Esophagus muscularis mucosa (tissue), 4 donors: ENCODE measurements around the gene DCPS.

ENCODE experiments used
- EP300 ChIP-seq: sonication (generic); formaldehyde crosslinking; IDR thresholded peaks from one replicate; pipeline ENCODE4 v1.6.1; 2017; ENCODE audit warnings: antibody characterized with exemption
- POLR2A ChIP-seq: fragments of 450-650 bp; IDR thresholded peaks from one replicate; pipeline ENCODE4 v1.6.1; 2017; ENCODE audit warnings: antibody characterized with exemption, moderate library complexity, mild to moderate bottlenecking, low read depth
- POLR2AphosphoS5 ChIP-seq, 2 donors: sonication (generic); formaldehyde crosslinking; IDR thresholded peaks; one replicate each; pipeline ENCODE4 v1.6.1; 2017; ENCODE audit warnings: antibody characterized with exemption in 2 of 2
- TF ChIP-seq, protein P1 (sequence below), 3 experiments: fragments of 200-600 bp in 2 of 3; fragments of 450-650 bp in 1 of 3; sonication (generic) in 2 of 3; IDR thresholded peaks; one replicate each; pipeline ENCODE4 v1.5.1; 2017 to 2019; ENCODE audit warnings: antibody characterized with exemption in 3 of 3, mild to moderate bottlenecking in 2 of 3, moderate library complexity in 1 of 3

DNA sequence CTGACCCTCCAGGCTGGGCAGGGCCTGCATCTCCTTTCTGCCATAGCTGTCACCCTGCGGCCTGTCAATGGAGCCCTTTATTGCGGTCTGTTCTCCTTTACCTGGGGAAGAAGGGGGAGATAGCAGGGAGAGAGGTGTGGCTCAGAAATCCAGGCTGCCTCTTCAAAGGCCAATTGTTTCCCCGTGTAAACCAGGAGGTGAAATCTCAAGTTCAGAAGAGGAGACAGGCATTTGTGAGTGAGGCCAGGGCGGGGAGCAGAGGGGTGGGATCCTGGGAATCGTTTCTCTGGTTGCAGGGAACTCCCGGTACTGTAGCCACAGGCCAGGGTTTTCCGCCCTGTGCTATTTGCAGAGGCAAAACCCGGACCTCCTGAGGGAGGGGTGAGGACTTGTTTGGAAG lies 9.1 kb downstream of the DCPS start:
- TF ChIP-seq, protein P1, sequence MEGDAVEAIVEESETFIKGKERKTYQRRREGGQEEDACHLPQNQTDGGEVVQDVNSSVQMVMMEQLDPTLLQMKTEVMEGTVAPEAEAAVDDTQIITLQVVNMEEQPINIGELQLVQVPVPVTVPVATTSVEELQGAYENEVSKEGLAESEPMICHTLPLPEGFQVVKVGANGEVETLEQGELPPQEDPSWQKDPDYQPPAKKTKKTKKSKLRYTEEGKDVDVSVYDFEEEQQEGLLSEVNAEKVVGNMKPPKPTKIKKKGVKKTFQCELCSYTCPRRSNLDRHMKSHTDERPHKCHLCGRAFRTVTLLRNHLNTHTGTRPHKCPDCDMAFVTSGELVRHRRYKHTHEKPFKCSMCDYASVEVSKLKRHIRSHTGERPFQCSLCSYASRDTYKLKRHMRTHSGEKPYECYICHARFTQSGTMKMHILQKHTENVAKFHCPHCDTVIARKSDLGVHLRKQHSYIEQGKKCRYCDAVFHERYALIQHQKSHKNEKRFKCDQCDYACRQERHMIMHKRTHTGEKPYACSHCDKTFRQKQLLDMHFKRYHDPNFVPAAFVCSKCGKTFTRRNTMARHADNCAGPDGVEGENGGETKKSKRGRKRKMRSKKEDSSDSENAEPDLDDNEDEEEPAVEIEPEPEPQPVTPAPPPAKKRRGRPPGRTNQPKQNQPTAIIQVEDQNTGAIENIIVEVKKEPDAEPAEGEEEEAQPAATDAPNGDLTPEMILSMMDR (IDR thresholded peaks at IDR 0.05): no peak
- no peak for TF ChIP-seq POLR2AphosphoS5 (IDR thresholded peaks at IDR 0.05)
- TF ChIP-seq EP300: no peak
- TF ChIP-seq POLR2A: no peak
